PC-9 (cell line): ENCODE results near the gene ZNF428. TPM values are rescaled to one million over a fixed set of nuclear protein-coding genes. Genes with fewer than 3 reads are reported as not detected.
"Not testable (repeated sequence)": the region's sequence is repeated elsewhere in the genome, so short reads cannot be mapped to it uniquely, and the experiment has no call there.

ENCODE experiments used
- BruUV-seq: library from RNA; stranded (reverse); fragments of 400-500 nt; replicated peaks from 2 replicates; lab custom pipeline; 2021; lab: Mats Ljungman, UMichigan
- CTCF ChIA-PET: fragments of 300-600 bp; sonication (Branson Sonifier 250); formaldehyde crosslinking; loops from one replicate; lab custom pipeline; 2022; ENCODE audit warnings: antibody characterized with exemption; lab: Charles Lee
- POLR2A ChIA-PET: fragments of 300-600 bp; sonication (Branson Sonifier 250); formaldehyde crosslinking; loops from one replicate; lab custom pipeline; 2022; ENCODE audit warnings: antibody characterized with exemption; ENCODE audit not compliant: unreplicated experiment; lab: Charles Lee
- DNase-seq, 2 experiments: peaks; one replicate each; pipeline versions ENCODE4 v3.0.0 to v3.0.0-alpha.2; 2015 to 2022; ENCODE audit warnings: mixed read lengths in 1 of 2
- H2AFZ ChIP-seq: fragments of 200-600 bp; sonication (generic); 2 replicates; pipeline ENCODE4 v1.8.1; 2017; ENCODE audit warnings: antibody characterized with exemption
- H3F3A ChIP-seq: fragments of 200-600 bp; sonication (generic); 2 replicates; pipeline ENCODE4 v1.8.1; 2017; ENCODE audit warnings: antibody characterized with exemption, mild to moderate bottlenecking, low read depth; ENCODE audit not compliant: insufficient read depth
- H3K27ac ChIP-seq: fragments of 200-600 bp; sonication (generic); 2 replicates; pipeline ENCODE4 v1.6.1; 2016; ENCODE audit warnings: mixed run types
- H3K27me3 ChIP-seq: fragments of 200-600 bp; sonication (generic); 2 replicates; pipeline ENCODE4 v1.6.1; 2016; ENCODE audit warnings: low read depth, mixed run types; ENCODE audit not compliant: insufficient read depth
- H3K36me3 ChIP-seq: fragments of 200-600 bp; sonication (generic); 2 replicates; pipeline ENCODE4 v1.6.1; 2016; ENCODE audit warnings: low read depth, mixed run types
- H3K4me1 ChIP-seq: fragments of 200-600 bp; sonication (generic); replicated peaks from 2 replicates; pipeline ENCODE4 v1.6.1; 2016; ENCODE audit warnings: mixed run types; ENCODE audit not compliant: insufficient read depth
- H3K4me2 ChIP-seq: fragments of 200-600 bp; sonication (generic); 2 replicates; pipeline ENCODE4 v1.6.1; 2017; ENCODE audit warnings: mixed run types
- H3K4me3 ChIP-seq: fragments of 200-600 bp; sonication (generic); 2 replicates; pipeline ENCODE4 v1.6.1; 2016; ENCODE audit warnings: mixed run types
- H3K79me2 ChIP-seq: fragments of 200-600 bp; sonication (generic); 2 replicates; pipeline ENCODE4 v1.6.1; 2017; ENCODE audit warnings: low read depth, mixed run types
- H3K9me2 ChIP-seq: fragments of 200-600 bp; sonication (generic); 2 replicates; pipeline ENCODE4 v1.8.1; 2017; ENCODE audit warnings: mild to moderate bottlenecking; ENCODE audit not compliant: insufficient read depth
- H3K9me3 ChIP-seq: fragments of 200-600 bp; sonication (generic); 2 replicates; pipeline ENCODE4 v1.8.1; 2016; ENCODE audit warnings: low read depth; ENCODE audit not compliant: insufficient read depth
- H4K20me1 ChIP-seq: fragments of 200-600 bp; sonication (generic); 2 replicates; pipeline ENCODE4 v1.8.1; 2017; ENCODE audit not compliant: insufficient read depth
- EZH2 ChIP-seq: fragments of 200-600 bp; sonication (generic); IDR thresholded peaks from 2 replicates; pipeline ENCODE4 v1.8.0; 2017; ENCODE audit warnings: antibody characterized with exemption, low read depth
- intact Hi-C: fragments of 100-400 bp; cut with micrococcal nuclease; formaldehyde crosslinking; loops from one replicate; pipeline ENCODE4 v1.10.0; 2022; ENCODE audit not compliant: unreplicated experiment
- total RNA-seq: library from RNA; stranded (reverse); gene quantifications from 2 replicates; pipeline ENCODE4 v1.2.3, GENCODE V29; 2021
- TF ChIP-seq, protein P1 (sequence below): fragments of 200-600 bp; sonication (generic); conservative IDR thresholded peaks from 2 replicates; pipeline ENCODE4 v1.6.1; 2017; ENCODE audit warnings: mixed run types, antibody characterized with exemption, mild to moderate bottlenecking, moderate library complexity

The ZNF428 gene
- total RNA-seq, 1 experiment from 2014 or later = 46.6 TPM

DNA sequence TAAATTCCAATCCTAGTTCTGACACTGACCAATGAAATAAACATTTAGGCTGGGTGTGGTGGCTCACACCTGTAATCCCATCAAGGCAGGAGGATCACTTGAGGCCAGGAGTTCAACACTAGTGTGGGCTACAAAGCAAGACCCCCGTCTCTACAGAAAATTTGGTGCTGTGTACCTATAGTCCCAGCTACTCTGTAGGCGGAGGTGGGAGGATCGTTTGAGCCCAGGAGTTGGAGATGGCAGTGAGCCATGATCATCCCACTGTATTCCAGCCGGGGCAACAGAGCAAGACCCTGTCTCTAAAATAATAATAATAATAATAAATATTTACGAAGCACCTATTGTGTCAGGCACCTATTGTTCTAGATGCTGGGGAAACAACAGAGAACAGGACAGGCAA lies 30.2 kb downstream of the ZNF428 start:
- Histone ChIP-seq H3K9me3 (no peaks in the 10 kb centered on the region), H3K36me3 (0 out of 2 replicates have a peak, but pooled peaks cover 7% of the 10 kb centered on the region), H3K4me1 (0 out of 2 replicates have a peak, but pooled peaks cover 2% of the 10 kb centered on the region), H3K27ac (no peak overlapping the region), H3F3A (peaks cover 13% of the 10 kb centered on the region; the same call in 1 of the 2 replicates), H3K4me3 (no peak overlapping the region), H3K79me2 (peaks cover 10% of the 10 kb centered on the region), H3K9me2 (no peaks in the 10 kb centered on the region), H4K20me1 (peaks cover 7% of the 10 kb centered on the region), H3K27me3 (no peaks in the 10 kb centered on the region), H2AFZ (no peak overlapping the region), H3K4me2 (no peak overlapping the region)
- TF ChIP-seq, protein P1, sequence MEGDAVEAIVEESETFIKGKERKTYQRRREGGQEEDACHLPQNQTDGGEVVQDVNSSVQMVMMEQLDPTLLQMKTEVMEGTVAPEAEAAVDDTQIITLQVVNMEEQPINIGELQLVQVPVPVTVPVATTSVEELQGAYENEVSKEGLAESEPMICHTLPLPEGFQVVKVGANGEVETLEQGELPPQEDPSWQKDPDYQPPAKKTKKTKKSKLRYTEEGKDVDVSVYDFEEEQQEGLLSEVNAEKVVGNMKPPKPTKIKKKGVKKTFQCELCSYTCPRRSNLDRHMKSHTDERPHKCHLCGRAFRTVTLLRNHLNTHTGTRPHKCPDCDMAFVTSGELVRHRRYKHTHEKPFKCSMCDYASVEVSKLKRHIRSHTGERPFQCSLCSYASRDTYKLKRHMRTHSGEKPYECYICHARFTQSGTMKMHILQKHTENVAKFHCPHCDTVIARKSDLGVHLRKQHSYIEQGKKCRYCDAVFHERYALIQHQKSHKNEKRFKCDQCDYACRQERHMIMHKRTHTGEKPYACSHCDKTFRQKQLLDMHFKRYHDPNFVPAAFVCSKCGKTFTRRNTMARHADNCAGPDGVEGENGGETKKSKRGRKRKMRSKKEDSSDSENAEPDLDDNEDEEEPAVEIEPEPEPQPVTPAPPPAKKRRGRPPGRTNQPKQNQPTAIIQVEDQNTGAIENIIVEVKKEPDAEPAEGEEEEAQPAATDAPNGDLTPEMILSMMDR = no peak
- TF ChIP-seq EZH2 = no peak
- CTCF ChIA-PET = no interaction called here
- no peak for DNase-seq
- intact Hi-C loops = no loop called here
- no TSS peak for BruUV-seq
- POLR2A ChIA-PET = interaction anchor here (0.5 kb wide), 1 partner anchor 220 kb away, joined by 5 read pairs; no protein-coding TSS in a partner anchor

DNA sequence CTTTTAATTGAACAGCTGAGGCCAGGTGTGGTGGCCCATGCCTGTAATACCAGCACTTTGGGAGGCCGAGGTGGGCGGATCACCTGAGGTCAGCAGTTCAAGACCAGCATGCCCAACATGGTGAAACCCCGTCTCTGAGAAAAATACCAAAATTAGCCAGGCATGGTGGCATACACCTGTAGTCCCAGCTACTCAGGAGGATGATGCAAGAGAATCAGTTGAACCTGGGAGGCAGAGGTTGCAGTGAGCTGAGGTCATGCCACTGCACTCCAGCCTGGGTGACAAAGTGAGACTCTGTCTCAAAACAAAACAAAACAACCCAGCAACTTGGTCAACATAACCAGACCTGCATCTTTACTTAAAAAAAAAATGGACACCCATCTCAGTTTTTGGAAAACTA lies 32.4 kb downstream of the ZNF428 start:
- not testable (repeated sequence) for H3K27me3 ChIP-seq

DNA sequence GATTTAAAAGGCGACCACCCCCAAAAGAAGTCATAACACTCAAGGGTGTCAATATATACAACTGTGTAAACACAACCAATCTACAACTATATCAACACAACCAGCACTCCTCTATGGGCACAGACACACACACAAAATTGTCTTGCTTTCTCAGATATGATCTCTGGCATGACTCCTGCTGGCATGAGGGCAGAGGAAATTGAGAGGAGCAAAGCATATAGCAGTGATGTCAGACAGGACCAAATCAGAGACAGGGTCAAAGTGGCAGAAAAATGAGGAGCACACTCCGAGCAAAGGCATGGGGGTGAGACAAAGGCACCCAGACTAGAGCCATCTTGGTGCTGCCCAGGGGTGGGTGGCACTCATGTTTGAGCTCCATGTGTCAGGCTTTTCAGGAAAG lies 33.1 kb downstream of the ZNF428 start:
- DNase-seq = no peak
- Histone ChIP-seq H3K4me3 (no peak overlapping the region), H3K9me2 (no peaks in the 10 kb centered on the region), H3K4me1 (no peaks in the 10 kb centered on the region), H3F3A (0 out of 2 replicates have a peak, but pooled peaks cover 10% of the 10 kb centered on the region), H3K27me3 (no peaks in the 10 kb centered on the region), H3K9me3 (no peaks in the 10 kb centered on the region), H3K4me2 (no peak overlapping the region), H3K79me2 (no peaks in the 10 kb centered on the region), H3K27ac (no peak overlapping the region), H4K20me1 (no peaks in the 10 kb centered on the region), H2AFZ (no peak overlapping the region), H3K36me3 (no peaks in the 10 kb centered on the region)
- ChIA-PET POLR2A (no interaction called here), CTCF (interaction anchor here (0.6 kb wide), 1 partner anchor 31 kb away, joined by 3 read pairs; no protein-coding TSS in a partner anchor)
- intact Hi-C loops = no loop called here
- TF ChIP-seq EZH2 = no peak
- TF ChIP-seq, protein P1 = no peak
- no TSS peak for BruUV-seq

More for the DNA sequence above, 32.4 kb downstream of the ZNF428 start:
- H3K4me2 ChIP-seq, H2AFZ ChIP-seq, H3K9me3 ChIP-seq, DNase-seq, H3K36me3 ChIP-seq, H3K27ac ChIP-seq, H3K4me3 ChIP-seq, H3F3A ChIP-seq, H4K20me1 ChIP-seq, H3K9me2 ChIP-seq, H3K4me1 ChIP-seq, BruUV-seq, intact Hi-C loops, H3K79me2 ChIP-seq, CTCF ChIA-PET: not testable (repeated sequence)
- POLR2A ChIA-PET = interaction anchor here (0.6 kb wide), 1 partner anchor 30 kb away, joined by 7 read pairs; no protein-coding TSS in a partner anchor
